ENCODE data around the gene CDKAL1. TPM values are rescaled to one million over a fixed set of nuclear protein-coding genes. Genes with fewer than 3 reads are reported as not detected.

The CDKAL1 gene
- total and polyA plus RNA-seq, 10 of the 15 experiments (the other 5 are each of a cell fraction or from before 2014, with no cell fraction given): 10.7 to 26.9 (median 17.3) TPM

GRCh38 chr6:20716865-20717264, 182.6 kb downstream of the CDKAL1 start:
- intact Hi-C loops (cut with micrococcal nuclease; ENCODE audit: unreplicated experiment) (no loop called here), in situ Hi-C loops (cut with MboI) (no loop called here)
- H3K4me2 ChIP-seq (ENCODE audit: control insufficient read depth, insufficient read depth): peak overlapping the region; percentile 51
- WGBS (ENCODE audit: insufficient coverage, insufficient replicate concordance, low lambda C conversion rate, missing lambda C conversion rate): 0% methylated on average over 1 of the region's 1 CpG
- CTCF ChIA-PET: interaction anchor here (0.9 to 2.2 kb wide), 2 partner anchors 10 to 104 kb away, joined by 5 to 7 read pairs; no protein-coding TSS in a partner anchor
- peak; percentile 7 for FAIRE-seq
- H3K4me1 ChIP-seq (ENCODE audit: control insufficient read depth, insufficient read depth, low read length): peaks cover 23% of the 10 kb centered on the region
- BruUV-seq (replicated peaks): TSS peak; percentile 47
- no peaks in the 10 kb centered on the region for H3K36me3 ChIP-seq (ENCODE audit: control insufficient read depth in 2 of 2, insufficient read depth in 2 of 2, low read length in 1 of 2)
- ATAC-seq: peak; percentile 84
- no peaks in the 10 kb centered on the region for H3K27me3 ChIP-seq (replicated peaks in 1 of 2; ENCODE audit: control insufficient read depth in 2 of 2, insufficient read depth in 2 of 2, low read length in 1 of 2)
- no peak overlapping the region for H3K9ac ChIP-seq (ENCODE audit: control insufficient read depth, insufficient read depth, low read length)
- RAD21 ChIA-PET (ENCODE audit: unreplicated experiment): interaction anchor here (1.1 to 3.1 kb wide), 3 partner anchors 13 to 152 kb away, joined by 3 to 13 read pairs (median 4); no protein-coding TSS in a partner anchor
- peak; percentile 54 for DNase-seq (ENCODE audit: low read depth, low spot score)
- no peak overlapping the region for H3K4me3 ChIP-seq
- SMC1A ChIA-PET (ENCODE audit: uncharacterized antibody, unreplicated experiment): interaction anchor here (0.6 to 3.1 kb wide), 9 partner anchors 8 to 444 kb away, joined by 3 to 18 read pairs (median 3); no protein-coding TSS in a partner anchor
- no peak overlapping the region for H2AFZ ChIP-seq (ENCODE audit: control insufficient read depth, low read depth, low read length)
- H3K79me2 ChIP-seq (ENCODE audit: control insufficient read depth, insufficient read depth, low read length): no peaks in the 10 kb centered on the region
- no peaks in the 10 kb centered on the region for H3K9me3 ChIP-seq (replicated peaks; ENCODE audit: control insufficient read depth, insufficient read depth, low read length)
- POLR2A ChIA-PET: interaction anchor here (0.5 kb wide), 1 partner anchor 32 kb away, joined by 3 read pairs; no protein-coding TSS in a partner anchor
- no peaks in the 10 kb centered on the region for H4K20me1 ChIP-seq (ENCODE audit: control insufficient read depth, insufficient read depth)
- no peak overlapping the region for H3K27ac ChIP-seq (ENCODE audit: control insufficient read depth, insufficient read depth)
- TF ChIP-seq HDAC6 (IDR thresholded peaks at IDR 0.05; ENCODE audit: unreplicated experiment) (no peak), ATF3 (IDR thresholded peaks at IDR 0.05; ENCODE audit: borderline replicate concordance, extremely low read depth, low read depth, low read length) (no peak), RAD51 (IDR thresholded peaks at IDR 0.05) (no peak), ZNF592 (IDR thresholded peaks at IDR 0.05) (no peak), MEF2B (IDR thresholded peaks at IDR 0.05; ENCODE audit: partially characterized antibody, poor library complexity, severe bottlenecking) (peak; percentile 30), ASH2L (IDR thresholded peaks at IDR 0.05; ENCODE audit: borderline replicate concordance, low read depth) (no peak), EED (IDR thresholded peaks at IDR 0.05; ENCODE audit: low read depth) (peak; percentile 89), USF1 (IDR thresholded peaks at IDR 0.05; ENCODE audit: borderline replicate concordance, extremely low read length, insufficient read depth, low read depth, low read length) (no peak), NRF1 (conservative IDR thresholded peaks at IDR 0.05; ENCODE audit: low read depth, low read length) (no peak), ATF7 (IDR thresholded peaks at IDR 0.05; ENCODE audit: low read depth) (no peak; the same call in 1 of the 2 replicates), ZNF207 (IDR thresholded peaks at IDR 0.05; ENCODE audit: borderline replicate concordance) (no peak), BRCA1 (IDR thresholded peaks at IDR 0.05; ENCODE audit: low read depth, low read length) (no peak)
- TF ChIP-seq, protein P1, sequence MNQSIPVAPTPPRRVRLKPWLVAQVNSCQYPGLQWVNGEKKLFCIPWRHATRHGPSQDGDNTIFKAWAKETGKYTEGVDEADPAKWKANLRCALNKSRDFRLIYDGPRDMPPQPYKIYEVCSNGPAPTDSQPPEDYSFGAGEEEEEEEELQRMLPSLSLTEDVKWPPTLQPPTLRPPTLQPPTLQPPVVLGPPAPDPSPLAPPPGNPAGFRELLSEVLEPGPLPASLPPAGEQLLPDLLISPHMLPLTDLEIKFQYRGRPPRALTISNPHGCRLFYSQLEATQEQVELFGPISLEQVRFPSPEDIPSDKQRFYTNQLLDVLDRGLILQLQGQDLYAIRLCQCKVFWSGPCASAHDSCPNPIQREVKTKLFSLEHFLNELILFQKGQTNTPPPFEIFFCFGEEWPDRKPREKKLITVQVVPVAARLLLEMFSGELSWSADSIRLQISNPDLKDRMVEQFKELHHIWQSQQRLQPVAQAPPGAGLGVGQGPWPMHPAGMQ (IDR thresholded peaks at IDR 0.05; ENCODE audit: borderline replicate concordance): no peak
- TF ChIP-seq, protein P2, sequence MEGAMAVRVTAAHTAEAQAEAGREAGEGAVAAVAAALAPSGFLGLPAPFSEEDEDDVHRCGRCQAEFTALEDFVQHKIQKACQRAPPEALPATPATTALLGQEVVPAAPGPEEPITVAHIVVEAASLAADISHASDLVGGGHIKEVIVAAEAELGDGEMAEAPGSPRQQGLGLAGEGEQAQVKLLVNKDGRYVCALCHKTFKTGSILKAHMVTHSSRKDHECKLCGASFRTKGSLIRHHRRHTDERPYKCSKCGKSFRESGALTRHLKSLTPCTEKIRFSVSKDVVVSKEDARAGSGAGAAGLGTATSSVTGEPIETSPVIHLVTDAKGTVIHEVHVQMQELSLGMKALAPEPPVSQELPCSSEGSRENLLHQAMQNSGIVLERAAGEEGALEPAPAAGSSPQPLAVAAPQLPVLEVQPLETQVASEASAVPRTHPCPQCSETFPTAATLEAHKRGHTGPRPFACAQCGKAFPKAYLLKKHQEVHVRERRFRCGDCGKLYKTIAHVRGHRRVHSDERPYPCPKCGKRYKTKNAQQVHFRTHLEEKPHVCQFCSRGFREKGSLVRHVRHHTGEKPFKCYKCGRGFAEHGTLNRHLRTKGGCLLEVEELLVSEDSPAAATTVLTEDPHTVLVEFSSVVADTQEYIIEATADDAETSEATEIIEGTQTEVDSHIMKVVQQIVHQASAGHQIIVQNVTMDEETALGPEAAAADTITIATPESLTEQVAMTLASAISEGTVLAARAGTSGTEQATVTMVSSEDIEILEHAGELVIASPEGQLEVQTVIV (IDR thresholded peaks at IDR 0.05; ENCODE audit: borderline replicate concordance, partially characterized antibody): no peak
